ENCODE data around the gene RPL22.

The RPL22 gene

GRCh38 chr1:6174621-6175410, 24.6 kb downstream of the RPL22 start:
- Histone ChIP-seq H3K4me1 (ENCODE audit: control insufficient read depth, insufficient read depth, low read length, poor library complexity, severe bottlenecking) (peaks cover 8% of the 10 kb centered on the region), H3K9me3 (ENCODE audit: control insufficient read depth, low read length) (no peaks in the 10 kb centered on the region), H3K27me3 (replicated peaks; ENCODE audit: control insufficient read depth, insufficient read depth, low read length, poor library complexity, severe bottlenecking) (peaks cover 22% of the 10 kb centered on the region), H3K4me3 (ENCODE audit: insufficient read depth, low read depth, low read length, poor library complexity, severe bottlenecking) (no peak overlapping the region), H3K27ac (ENCODE audit: insufficient read depth, low read length, poor library complexity, severe bottlenecking) (no peak overlapping the region), H3K36me3 (ENCODE audit: control insufficient read depth, insufficient read depth, low read length) (no peaks in the 10 kb centered on the region)
- DNase-seq: no peak

GRCh38 chr1:6172549-6172948, 26.8 kb downstream of the RPL22 start:
- Histone ChIP-seq H3K36me3 (ENCODE audit: control insufficient read depth, insufficient read depth, low read length) (no peaks in the 10 kb centered on the region), H3K4me1 (ENCODE audit: control insufficient read depth, insufficient read depth, low read length, poor library complexity, severe bottlenecking) (no peaks in the 10 kb centered on the region), H3K4me3 (ENCODE audit: insufficient read depth, low read depth, low read length, poor library complexity, severe bottlenecking) (no peak overlapping the region), H3K27me3 (replicated peaks; ENCODE audit: control insufficient read depth, insufficient read depth, low read length, poor library complexity, severe bottlenecking) (peaks cover 5% of the 10 kb centered on the region), H3K9me3 (ENCODE audit: control insufficient read depth, low read length) (no peaks in the 10 kb centered on the region), H3K27ac (ENCODE audit: insufficient read depth, low read length, poor library complexity, severe bottlenecking) (no peak overlapping the region)
- DNase-seq: no peak

GRCh38 chr1:6171548-6172124, 27.8 kb downstream of the RPL22 start:
- Histone ChIP-seq H3K36me3 (ENCODE audit: control insufficient read depth, insufficient read depth, low read length) (no peaks in the 10 kb centered on the region), H3K4me1 (ENCODE audit: control insufficient read depth, insufficient read depth, low read length, poor library complexity, severe bottlenecking) (no peaks in the 10 kb centered on the region), H3K9me3 (ENCODE audit: control insufficient read depth, low read length) (no peaks in the 10 kb centered on the region), H3K4me3 (ENCODE audit: insufficient read depth, low read depth, low read length, poor library complexity, severe bottlenecking) (no peak overlapping the region), H3K27me3 (replicated peaks; ENCODE audit: control insufficient read depth, insufficient read depth, low read length, poor library complexity, severe bottlenecking) (no peaks in the 10 kb centered on the region), H3K27ac (ENCODE audit: insufficient read depth, low read length, poor library complexity, severe bottlenecking) (no peak overlapping the region)
- no peak for DNase-seq

GRCh38 chr1:6170742-6171201, 28.6 kb downstream of the RPL22 start:
- no peaks in the 10 kb centered on the region for H3K27me3 ChIP-seq (replicated peaks; ENCODE audit: control insufficient read depth, insufficient read depth, low read length, poor library complexity, severe bottlenecking)
- H3K4me3 ChIP-seq (ENCODE audit: insufficient read depth, low read depth, low read length, poor library complexity, severe bottlenecking): no peak overlapping the region

GRCh38 chr1:6170116-6170741, 29.2 kb downstream of the RPL22 start:
- Histone ChIP-seq H3K9me3 (ENCODE audit: control insufficient read depth, low read length) (no peaks in the 10 kb centered on the region), H3K4me3 (ENCODE audit: insufficient read depth, low read depth, low read length, poor library complexity, severe bottlenecking) (no peak overlapping the region), H3K27ac (ENCODE audit: insufficient read depth, low read length, poor library complexity, severe bottlenecking) (no peak overlapping the region), H3K27me3 (replicated peaks; ENCODE audit: control insufficient read depth, insufficient read depth, low read length, poor library complexity, severe bottlenecking) (no peaks in the 10 kb centered on the region), H3K4me1 (ENCODE audit: control insufficient read depth, insufficient read depth, low read length, poor library complexity, severe bottlenecking) (no peaks in the 10 kb centered on the region), H3K36me3 (ENCODE audit: control insufficient read depth, insufficient read depth, low read length) (no peaks in the 10 kb centered on the region)
- DNase-seq: no peak

More at GRCh38 chr1:6170742-6171201, 28.6 kb downstream of the RPL22 start:
- no peaks in the 10 kb centered on the region for H3K9me3 ChIP-seq (ENCODE audit: control insufficient read depth, low read length)
- H3K27ac ChIP-seq (ENCODE audit: insufficient read depth, low read length, poor library complexity, severe bottlenecking): no peak overlapping the region
- no peaks in the 10 kb centered on the region for H3K36me3 ChIP-seq (ENCODE audit: control insufficient read depth, insufficient read depth, low read length)
- no peaks in the 10 kb centered on the region for H3K4me1 ChIP-seq (ENCODE audit: control insufficient read depth, insufficient read depth, low read length, poor library complexity, severe bottlenecking)
- no peak for DNase-seq

GRCh38 chr1:6168947-6169586, 30.3 kb downstream of the RPL22 start:
- Histone ChIP-seq H3K9me3 (ENCODE audit: control insufficient read depth, low read length) (no peaks in the 10 kb centered on the region), H3K4me3 (ENCODE audit: insufficient read depth, low read depth, low read length, poor library complexity, severe bottlenecking) (no peak overlapping the region), H3K36me3 (ENCODE audit: control insufficient read depth, insufficient read depth, low read length) (no peaks in the 10 kb centered on the region), H3K4me1 (ENCODE audit: control insufficient read depth, insufficient read depth, low read length, poor library complexity, severe bottlenecking) (no peaks in the 10 kb centered on the region), H3K27me3 (replicated peaks; ENCODE audit: control insufficient read depth, insufficient read depth, low read length, poor library complexity, severe bottlenecking) (no peaks in the 10 kb centered on the region), H3K27ac (ENCODE audit: insufficient read depth, low read length, poor library complexity, severe bottlenecking) (no peak overlapping the region)
- no peak for DNase-seq

GRCh38 chr1:6167391-6168303, 31.7 kb downstream of the RPL22 start:
- Histone ChIP-seq H3K9me3 (ENCODE audit: control insufficient read depth, low read length) (no peaks in the 10 kb centered on the region), H3K4me3 (ENCODE audit: insufficient read depth, low read depth, low read length, poor library complexity, severe bottlenecking) (no peak overlapping the region), H3K27me3 (replicated peaks; ENCODE audit: control insufficient read depth, insufficient read depth, low read length, poor library complexity, severe bottlenecking) (no peaks in the 10 kb centered on the region), H3K4me1 (ENCODE audit: control insufficient read depth, insufficient read depth, low read length, poor library complexity, severe bottlenecking) (no peaks in the 10 kb centered on the region), H3K27ac (ENCODE audit: insufficient read depth, low read length, poor library complexity, severe bottlenecking) (no peak overlapping the region), H3K36me3 (ENCODE audit: control insufficient read depth, insufficient read depth, low read length) (no peaks in the 10 kb centered on the region)
- DNase-seq: no peak

GRCh38 chr1:6166655-6167390, 32.6 kb downstream of the RPL22 start:
- no peaks in the 10 kb centered on the region for H3K27me3 ChIP-seq (replicated peaks; ENCODE audit: control insufficient read depth, insufficient read depth, low read length, poor library complexity, severe bottlenecking)
- no peaks in the 10 kb centered on the region for H3K36me3 ChIP-seq (ENCODE audit: control insufficient read depth, insufficient read depth, low read length)
- DNase-seq: no peak
- no peak overlapping the region for H3K4me3 ChIP-seq (ENCODE audit: insufficient read depth, low read depth, low read length, poor library complexity, severe bottlenecking)
- H3K27ac ChIP-seq (ENCODE audit: insufficient read depth, low read length, poor library complexity, severe bottlenecking): no peak overlapping the region
- no peaks in the 10 kb centered on the region for H3K9me3 ChIP-seq (ENCODE audit: control insufficient read depth, low read length)
- no peaks in the 10 kb centered on the region for H3K4me1 ChIP-seq (ENCODE audit: control insufficient read depth, insufficient read depth, low read length, poor library complexity, severe bottlenecking)

- Histone ChIP-seq H3K36me3 (ENCODE audit: control insufficient read depth, insufficient read depth, low read length) (no peaks in the 10 kb centered on the region), H3K4me1 (ENCODE audit: control insufficient read depth, insufficient read depth, low read length, poor library complexity, severe bottlenecking) (no peaks in the 10 kb centered on the region), H3K9me3 (ENCODE audit: control insufficient read depth, low read length) (no peaks in the 10 kb centered on the region), H3K27me3 (replicated peaks; ENCODE audit: control insufficient read depth, insufficient read depth, low read length, poor library complexity, severe bottlenecking) (no peaks in the 10 kb centered on the region), H3K4me3 (ENCODE audit: insufficient read depth, low read depth, low read length, poor library complexity, severe bottlenecking) (no peak overlapping the region), H3K27ac (ENCODE audit: insufficient read depth, low read length, poor library complexity, severe bottlenecking) (no peak overlapping the region)
- DNase-seq: no peak
Measured at GRCh38 chr1:6166221-6166620, 33.2 kb downstream of the RPL22 start.
